ENCODE measurements around the gene EXOC2.

- TF ChIP-seq, protein P1, sequence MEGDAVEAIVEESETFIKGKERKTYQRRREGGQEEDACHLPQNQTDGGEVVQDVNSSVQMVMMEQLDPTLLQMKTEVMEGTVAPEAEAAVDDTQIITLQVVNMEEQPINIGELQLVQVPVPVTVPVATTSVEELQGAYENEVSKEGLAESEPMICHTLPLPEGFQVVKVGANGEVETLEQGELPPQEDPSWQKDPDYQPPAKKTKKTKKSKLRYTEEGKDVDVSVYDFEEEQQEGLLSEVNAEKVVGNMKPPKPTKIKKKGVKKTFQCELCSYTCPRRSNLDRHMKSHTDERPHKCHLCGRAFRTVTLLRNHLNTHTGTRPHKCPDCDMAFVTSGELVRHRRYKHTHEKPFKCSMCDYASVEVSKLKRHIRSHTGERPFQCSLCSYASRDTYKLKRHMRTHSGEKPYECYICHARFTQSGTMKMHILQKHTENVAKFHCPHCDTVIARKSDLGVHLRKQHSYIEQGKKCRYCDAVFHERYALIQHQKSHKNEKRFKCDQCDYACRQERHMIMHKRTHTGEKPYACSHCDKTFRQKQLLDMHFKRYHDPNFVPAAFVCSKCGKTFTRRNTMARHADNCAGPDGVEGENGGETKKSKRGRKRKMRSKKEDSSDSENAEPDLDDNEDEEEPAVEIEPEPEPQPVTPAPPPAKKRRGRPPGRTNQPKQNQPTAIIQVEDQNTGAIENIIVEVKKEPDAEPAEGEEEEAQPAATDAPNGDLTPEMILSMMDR (IDR thresholded peaks at IDR 0.05), result no peak
- TF ChIP-seq POLR2A (IDR thresholded peaks at IDR 0.05), result no peak
Measured at GRCh38 chr6:674406-674805, 18.5 kb downstream of the EXOC2 start.

Measured in adrenal gland (tissue), 5 donors.